Heart left ventricle (tissue), 13 donors: ENCODE results near the gene MSLN.

Source experiments
- CTCF ChIP-seq, 12 donors: fragments of 200-600 bp; sonication (generic) in 4 of 12; IDR thresholded peaks; one replicate each; pipeline versions ENCODE4 v1.5.0 to v1.8.0; 2018 to 2022; ENCODE audit warnings: antibody characterized with exemption in 12 of 12, mild to moderate bottlenecking in 5 of 12
- POLR2A ChIP-seq, 2 donors: fragments of 450-650 bp; IDR thresholded peaks; one replicate each; pipeline ENCODE4 v1.6.1; 2017; ENCODE audit warnings: antibody characterized with exemption in 2 of 2, mild to moderate bottlenecking in 2 of 2, moderate library complexity in 2 of 2
- donor health status: ischemic (EF 13 %, LVEDD 7.1; RV severe dilation, severe dysfunction).
- donor health status: DM: no; HTN: yes; CAD: no.
- donor health status: DM: no; HTN: no; CAD: no.
- donor health status: ischemic (EF 25% LVEDD 6.9; RV normal size, moderate dysfunction).
- donor health status: ischemic (EF 25% LVEDD 5.7; RV mildly dilated, moderate dysfunction).
- donor health status: ischemic (EF 35%, LVEDD 5.7; RV mildly dilated, moderate dysfunction).
- donor health status: nonischemic (EF 11% LVEDD 7.7; RV severe dilation, severe dysfunction).
- donor health status: DM: yes; HTN: yes; CAD: no.
- donor health status: PGD.
- donor health status: ischemic (EF 29% LVEDD 5.4; RV normal size, mild dysfunction).
- donor health status: nonischemic (EF 23%, LVEDD 6.1; RV moderate dilation, normal function).

- TF ChIP-seq CTCF (IDR thresholded peaks at IDR 0.05): no peak
- TF ChIP-seq POLR2A (IDR thresholded peaks at IDR 0.05): no peak
Measured at GRCh38 chr16:752007-752312, 8.6 kb upstream of the MSLN start.
